Liver (tissue), 3 donors: ENCODE measurements around the gene ERICH2.

Experiments used
- EGR1 ChIP-seq, 2 donors: IDR thresholded peaks; 2 replicates each; pipeline ENCODE4 v1.6.1; 2016 to 2018; ENCODE audit warnings: antibody characterized with exemption in 2 of 2, low read depth in 2 of 2
- FOXA1 ChIP-seq: IDR thresholded peaks from 2 replicates; pipeline ENCODE4 v1.6.1; 2016; ENCODE audit warnings: antibody characterized with exemption
- GABPA ChIP-seq, 2 donors: IDR thresholded peaks in 1 of 2; conservative IDR thresholded peaks in 1 of 2; 2 replicates each; pipeline ENCODE4 v1.6.1; 2016; ENCODE audit warnings: antibody characterized with exemption in 2 of 2, mild to moderate bottlenecking in 1 of 2, moderate library complexity in 1 of 2
- JUND ChIP-seq, 2 donors: IDR thresholded peaks; 2 replicates each; pipeline ENCODE4 v1.6.1; 2016; ENCODE audit warnings: antibody characterized with exemption in 2 of 2
- RAD21 ChIP-seq, 2 donors: IDR thresholded peaks; 2 replicates each; pipeline ENCODE4 v1.6.1; 2016; ENCODE audit warnings: antibody characterized with exemption in 2 of 2, mild to moderate bottlenecking in 2 of 2
- REST ChIP-seq: IDR thresholded peaks from 2 replicates; pipeline ENCODE4 v1.6.1; 2016; ENCODE audit warnings: antibody characterized with exemption, mild to moderate bottlenecking
- SP1 ChIP-seq: IDR thresholded peaks from 2 replicates; pipeline ENCODE4 v1.6.1; 2018; ENCODE audit warnings: antibody characterized with exemption, mild to moderate bottlenecking
- ZBTB33 ChIP-seq: IDR thresholded peaks from 2 replicates; pipeline ENCODE4 v1.6.1; 2016; ENCODE audit warnings: antibody characterized with exemption
- TF ChIP-seq, protein P1 (sequence below): fragments of 150-350 bp; IDR thresholded peaks from 2 replicates; pipeline ENCODE4 v1.5.1; 2017; ENCODE audit warnings: improper control_type of control experiment, low read depth, low read length; ENCODE audit not compliant: missing input control
- TF ChIP-seq, protein P2 (sequence below): IDR thresholded peaks from 2 replicates; pipeline ENCODE4 v1.6.1; 2016; ENCODE audit warnings: antibody characterized with exemption
- donor health status: healthy.
- donor health status: healthy.

GRCh38 chr2:170764880-170765261 lies 5.3 kb upstream of the ERICH2 start:
- TF ChIP-seq, protein P1, sequence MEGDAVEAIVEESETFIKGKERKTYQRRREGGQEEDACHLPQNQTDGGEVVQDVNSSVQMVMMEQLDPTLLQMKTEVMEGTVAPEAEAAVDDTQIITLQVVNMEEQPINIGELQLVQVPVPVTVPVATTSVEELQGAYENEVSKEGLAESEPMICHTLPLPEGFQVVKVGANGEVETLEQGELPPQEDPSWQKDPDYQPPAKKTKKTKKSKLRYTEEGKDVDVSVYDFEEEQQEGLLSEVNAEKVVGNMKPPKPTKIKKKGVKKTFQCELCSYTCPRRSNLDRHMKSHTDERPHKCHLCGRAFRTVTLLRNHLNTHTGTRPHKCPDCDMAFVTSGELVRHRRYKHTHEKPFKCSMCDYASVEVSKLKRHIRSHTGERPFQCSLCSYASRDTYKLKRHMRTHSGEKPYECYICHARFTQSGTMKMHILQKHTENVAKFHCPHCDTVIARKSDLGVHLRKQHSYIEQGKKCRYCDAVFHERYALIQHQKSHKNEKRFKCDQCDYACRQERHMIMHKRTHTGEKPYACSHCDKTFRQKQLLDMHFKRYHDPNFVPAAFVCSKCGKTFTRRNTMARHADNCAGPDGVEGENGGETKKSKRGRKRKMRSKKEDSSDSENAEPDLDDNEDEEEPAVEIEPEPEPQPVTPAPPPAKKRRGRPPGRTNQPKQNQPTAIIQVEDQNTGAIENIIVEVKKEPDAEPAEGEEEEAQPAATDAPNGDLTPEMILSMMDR = no peak
- TF ChIP-seq FOXA1 (no peak), SP1 (no peak), REST (no peak), JUND (IDR thresholded peaks at IDR 0.05) (no peak), EGR1 (IDR thresholded peaks at IDR 0.05; ENCODE audit: low read depth in 2 of 2) (no peak), ZBTB33 (no peak), GABPA (IDR thresholded peaks at IDR 0.05 in 1 of 2, conservative IDR thresholded peaks at IDR 0.05 in 1 of 2) (no peak), RAD21 (IDR thresholded peaks at IDR 0.05) (no peak)
- TF ChIP-seq, protein P2, sequence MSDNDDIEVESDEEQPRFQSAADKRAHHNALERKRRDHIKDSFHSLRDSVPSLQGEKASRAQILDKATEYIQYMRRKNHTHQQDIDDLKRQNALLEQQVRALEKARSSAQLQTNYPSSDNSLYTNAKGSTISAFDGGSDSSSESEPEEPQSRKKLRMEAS = no peak
